Measurements from ENCODE around the gene MT1A.

DNA sequence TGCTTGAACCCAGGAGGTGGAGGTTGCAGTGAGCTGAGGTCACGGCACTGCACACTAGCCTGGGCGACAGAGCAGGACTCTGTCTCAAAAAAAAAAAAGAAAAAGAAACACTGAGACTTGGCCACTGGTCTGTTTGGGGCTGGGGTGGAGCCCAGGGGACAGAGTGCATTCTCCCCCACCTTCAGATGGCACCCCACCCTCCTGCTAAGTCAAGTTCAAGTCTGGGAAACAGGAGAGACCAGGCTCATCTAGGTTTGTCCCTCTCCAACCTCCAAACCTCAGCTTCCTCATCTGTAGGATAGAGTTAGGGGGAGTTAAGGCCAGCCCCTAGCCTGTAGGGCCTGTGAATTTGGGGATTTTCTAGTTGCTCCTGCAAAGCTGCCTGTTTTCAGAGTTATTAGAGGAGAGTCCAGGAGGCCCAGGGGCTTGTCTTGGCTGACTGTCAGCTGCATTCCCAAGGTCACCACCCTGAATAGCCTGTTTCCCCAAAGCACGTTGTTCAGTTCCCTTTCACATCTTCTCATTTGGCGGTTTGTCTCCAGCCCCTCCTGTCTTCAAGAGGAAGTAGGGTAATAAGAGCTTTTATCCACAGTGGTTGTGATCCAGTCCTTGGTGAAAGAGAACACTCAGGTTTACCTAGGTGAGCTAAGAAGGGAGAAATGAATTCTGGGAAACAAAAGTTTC is 46.9 kb upstream of the MT1A start:
- TF ChIP-seq TAF1 (IDR thresholded peaks at IDR 0.05; ENCODE audit: low read depth) (no peak), CTCF (IDR thresholded peaks at IDR 0.05; ENCODE audit: poor library complexity, severe bottlenecking) (no peak), EZH2 (IDR thresholded peaks at IDR 0.05; ENCODE audit: borderline replicate concordance, insufficient read depth, low read length, poor library complexity, severe bottlenecking) (no peak), POLR2AphosphoS5 (IDR thresholded peaks at IDR 0.05) (no peak)
- TF ChIP-seq, protein P1, sequence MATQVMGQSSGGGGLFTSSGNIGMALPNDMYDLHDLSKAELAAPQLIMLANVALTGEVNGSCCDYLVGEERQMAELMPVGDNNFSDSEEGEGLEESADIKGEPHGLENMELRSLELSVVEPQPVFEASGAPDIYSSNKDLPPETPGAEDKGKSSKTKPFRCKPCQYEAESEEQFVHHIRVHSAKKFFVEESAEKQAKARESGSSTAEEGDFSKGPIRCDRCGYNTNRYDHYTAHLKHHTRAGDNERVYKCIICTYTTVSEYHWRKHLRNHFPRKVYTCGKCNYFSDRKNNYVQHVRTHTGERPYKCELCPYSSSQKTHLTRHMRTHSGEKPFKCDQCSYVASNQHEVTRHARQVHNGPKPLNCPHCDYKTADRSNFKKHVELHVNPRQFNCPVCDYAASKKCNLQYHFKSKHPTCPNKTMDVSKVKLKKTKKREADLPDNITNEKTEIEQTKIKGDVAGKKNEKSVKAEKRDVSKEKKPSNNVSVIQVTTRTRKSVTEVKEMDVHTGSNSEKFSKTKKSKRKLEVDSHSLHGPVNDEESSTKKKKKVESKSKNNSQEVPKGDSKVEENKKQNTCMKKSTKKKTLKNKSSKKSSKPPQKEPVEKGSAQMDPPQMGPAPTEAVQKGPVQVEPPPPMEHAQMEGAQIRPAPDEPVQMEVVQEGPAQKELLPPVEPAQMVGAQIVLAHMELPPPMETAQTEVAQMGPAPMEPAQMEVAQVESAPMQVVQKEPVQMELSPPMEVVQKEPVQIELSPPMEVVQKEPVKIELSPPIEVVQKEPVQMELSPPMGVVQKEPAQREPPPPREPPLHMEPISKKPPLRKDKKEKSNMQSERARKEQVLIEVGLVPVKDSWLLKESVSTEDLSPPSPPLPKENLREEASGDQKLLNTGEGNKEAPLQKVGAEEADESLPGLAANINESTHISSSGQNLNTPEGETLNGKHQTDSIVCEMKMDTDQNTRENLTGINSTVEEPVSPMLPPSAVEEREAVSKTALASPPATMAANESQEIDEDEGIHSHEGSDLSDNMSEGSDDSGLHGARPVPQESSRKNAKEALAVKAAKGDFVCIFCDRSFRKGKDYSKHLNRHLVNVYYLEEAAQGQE (IDR thresholded peaks at IDR 0.05; ENCODE audit: borderline replicate concordance), result no peak
